Trophoblast cell (in vitro differentiated cells and primary cell): ENCODE results near the gene TMCO5A.

Source experiments
- DNase-seq, 2 donors: peaks; one replicate each; pipeline ENCODE4 v3.0.0-alpha.2; 2016
- H2AFZ ChIP-seq: 2 replicates; pipeline ENCODE4 v1.6.1; 2013; ENCODE audit warnings: low read length, moderate library complexity, mild to moderate bottlenecking; ENCODE audit not compliant: insufficient read depth, poor library complexity
- H2AK5ac ChIP-seq: 2 replicates; pipeline ENCODE4 v1.6.1; 2013; ENCODE audit warnings: mild to moderate bottlenecking, low read length
- H2BK120ac ChIP-seq: 2 replicates; pipeline ENCODE4 v1.6.1; 2013; ENCODE audit warnings: low read length, mild to moderate bottlenecking, moderate library complexity; ENCODE audit not compliant: insufficient read depth, poor library complexity
- H2BK12ac ChIP-seq: 2 replicates; pipeline ENCODE4 v1.6.1; 2013; ENCODE audit warnings: mild to moderate bottlenecking, low read length, moderate library complexity
- H2BK5ac ChIP-seq: 2 replicates; pipeline ENCODE4 v1.6.1; 2013; ENCODE audit warnings: low read length, low read depth, moderate library complexity, mild to moderate bottlenecking; ENCODE audit not compliant: poor library complexity
- H3K14ac ChIP-seq: 2 replicates; pipeline ENCODE4 v1.6.1; 2013; ENCODE audit warnings: mild to moderate bottlenecking, low read length
- H3K18ac ChIP-seq: 2 replicates; pipeline ENCODE4 v1.6.1; 2013; ENCODE audit warnings: mild to moderate bottlenecking, low read length
- H3K23ac ChIP-seq: 2 replicates; pipeline ENCODE4 v1.6.1; 2013; ENCODE audit warnings: low read length
- H3K27ac ChIP-seq: 2 replicates; pipeline ENCODE4 v1.5.1; 2013; ENCODE audit warnings: low read depth, mild to moderate bottlenecking, inconsistent platforms, low read length, moderate library complexity
- H3K27me3 ChIP-seq: 2 replicates; pipeline ENCODE4 v1.6.1; 2013; ENCODE audit warnings: inconsistent platforms, mild to moderate bottlenecking, low read length, moderate library complexity; ENCODE audit not compliant: insufficient read depth
- H3K36me3 ChIP-seq, 2 experiments: 1 replicate in 1 of 2; 2 replicates in 1 of 2; pipeline ENCODE4 v1.6.1; 2013; ENCODE audit warnings: low read length in 2 of 2, mild to moderate bottlenecking in 2 of 2, moderate library complexity in 1 of 2; ENCODE audit not compliant: insufficient read depth in 2 of 2, control insufficient read depth in 1 of 2
- H3K4ac ChIP-seq: 2 replicates; pipeline ENCODE4 v1.6.1; 2013; ENCODE audit warnings: low read depth, mild to moderate bottlenecking, low read length, moderate library complexity
- H3K4me1 ChIP-seq, 2 experiments: 1 replicate in 1 of 2; 2 replicates in 1 of 2; pipeline ENCODE4 v1.6.1; 2013; ENCODE audit warnings: low read length in 2 of 2, mild to moderate bottlenecking in 2 of 2, moderate library complexity in 1 of 2; ENCODE audit not compliant: insufficient read depth in 2 of 2, control insufficient read depth in 1 of 2
- H3K4me2 ChIP-seq: 2 replicates; pipeline ENCODE4 v1.6.1; 2013; ENCODE audit warnings: inconsistent platforms, mild to moderate bottlenecking, low read length, moderate library complexity
- H3K4me3 ChIP-seq: 2 replicates; pipeline ENCODE4 v1.5.1; 2013; ENCODE audit warnings: mild to moderate bottlenecking, low read depth, low read length, inconsistent platforms
- H3K79me1 ChIP-seq: one replicate; pipeline ENCODE4 v1.6.1; 2013; ENCODE audit warnings: low read length
- H3K79me2 ChIP-seq: 2 replicates; pipeline ENCODE4 v1.6.1; 2013; ENCODE audit warnings: low read length, mild to moderate bottlenecking; ENCODE audit not compliant: control insufficient read depth, insufficient read depth, poor library complexity
- H3K9ac ChIP-seq: 2 replicates; pipeline ENCODE4 v1.6.1; 2013; ENCODE audit warnings: mild to moderate bottlenecking, low read length
- H3K9me3 ChIP-seq: 2 replicates; pipeline ENCODE4 v1.6.1; 2013; ENCODE audit warnings: low read depth, mild to moderate bottlenecking, control low read depth, inconsistent platforms, low read length; ENCODE audit not compliant: insufficient read depth
- H4K12ac ChIP-seq: 2 replicates; pipeline ENCODE4 v1.6.1; 2013; ENCODE audit warnings: low read depth, mild to moderate bottlenecking, low read length, moderate library complexity
- H4K8ac ChIP-seq: 2 replicates; pipeline ENCODE4 v1.6.1; 2013; ENCODE audit warnings: low read depth, mild to moderate bottlenecking, low read length, moderate library complexity
- H4K91ac ChIP-seq: one replicate; pipeline ENCODE4 v1.6.1; 2013; ENCODE audit warnings: low read depth, mild to moderate bottlenecking, low read length, moderate library complexity
- WGBS: extraction: QIAGEN DNeasy Blood & Tissue Kit; methylation state at CpG from one replicate; pipeline ENCODE4 v1.1.7; 2013; ENCODE audit warnings: missing lambda C conversion rate; ENCODE audit not compliant: insufficient read length, insufficient coverage; ENCODE audit errors: extremely low coverage; 5-methylcytosine and 5-hydroxymethylcytosine counted together

TMCO5A gene

GRCh38 chr15:37903919-37904625 lies 30.4 kb upstream of the TMCO5A start:
- no peak overlapping the region for H2BK12ac ChIP-seq
- H3K9ac ChIP-seq: no peak overlapping the region
- no peak overlapping the region for H3K18ac ChIP-seq
- H3K4me2 ChIP-seq: no peak overlapping the region
- no peak overlapping the region for H3K23ac ChIP-seq
- no CpG with 5 or more reads among the region's 11 CpGs for WGBS
- no peaks in the 10 kb centered on the region for H3K36me3 ChIP-seq
- no peaks in the 10 kb centered on the region for H3K27me3 ChIP-seq
- H3K4me1 ChIP-seq: peaks cover 9 to 10% of the 10 kb centered on the region in 2 experiments
- H4K91ac ChIP-seq: no peak overlapping the region
- no peak overlapping the region for H3K4me3 ChIP-seq
- H3K4ac ChIP-seq: no peak overlapping the region
- H2AK5ac ChIP-seq: no peak overlapping the region
- no peak overlapping the region for H3K27ac ChIP-seq
- H3K9me3 ChIP-seq: no peaks in the 10 kb centered on the region
- H3K79me2 ChIP-seq: no peaks in the 10 kb centered on the region
- H4K8ac ChIP-seq: no peak overlapping the region
- DNase-seq: no peak
- no peak overlapping the region for H3K14ac ChIP-seq
- H2BK5ac ChIP-seq: no peak overlapping the region
- H4K12ac ChIP-seq: no peak overlapping the region
- peaks cover 3% of the 10 kb centered on the region for H3K79me1 ChIP-seq
- no peak overlapping the region for H2BK120ac ChIP-seq
- H2AFZ ChIP-seq: no peak overlapping the region

- Histone ChIP-seq H3K9me3 (no peaks in the 10 kb centered on the region), H3K36me3 (no peaks in the 10 kb centered on the region), H4K8ac (no peak overlapping the region), H3K79me1 (no peaks in the 10 kb centered on the region), H3K4me1 (no peaks in the 10 kb centered on the region), H3K4ac (no peak overlapping the region), H3K9ac (no peak overlapping the region), H3K23ac (no peak overlapping the region), H4K12ac (no peak overlapping the region), H3K14ac (no peak overlapping the region), H2AFZ (no peak overlapping the region), H4K91ac (no peak overlapping the region), H2BK12ac (no peak overlapping the region), H3K4me3 (no peak overlapping the region), H2BK120ac (no peak overlapping the region), H3K27ac (no peak overlapping the region), H2AK5ac (no peak overlapping the region), H2BK5ac (no peak overlapping the region), H3K4me2 (no peak overlapping the region), H3K79me2 (no peaks in the 10 kb centered on the region), H3K27me3 (no peaks in the 10 kb centered on the region), H3K18ac (no peak overlapping the region)
- no peak for DNase-seq
- WGBS: no CpG with 5 or more reads among the region's 1 CpG
Measured at GRCh38 chr15:37907136-37907535, 27.3 kb upstream of the TMCO5A start.

GRCh38 chr15:37921527-37922385 lies 12.7 kb upstream of the TMCO5A start:
- no CpG with 5 or more reads among the region's 6 CpGs for WGBS
- Histone ChIP-seq H2BK120ac (no peak overlapping the region), H3K9me3 (no peaks in the 10 kb centered on the region), H3K4me3 (no peak overlapping the region), H3K23ac (no peak overlapping the region), H3K79me1 (no peaks in the 10 kb centered on the region), H3K36me3 (no peaks in the 10 kb centered on the region), H2BK12ac (no peak overlapping the region), H2AFZ (no peak overlapping the region), H3K14ac (peak overlapping the region; percentile 45), H2BK5ac (no peak overlapping the region), H2AK5ac (no peak overlapping the region), H4K91ac (no peak overlapping the region), H4K8ac (peak overlapping the region; percentile 31), H3K4ac (no peak overlapping the region), H3K27ac (no peak overlapping the region), H3K4me2 (no peak overlapping the region), H3K79me2 (no peaks in the 10 kb centered on the region), H3K9ac (no peak overlapping the region), H4K12ac (no peak overlapping the region), H3K18ac (no peak overlapping the region), H3K4me1 (peaks cover 0 to 7% of the 10 kb centered on the region in 2 experiments), H3K27me3 (no peaks in the 10 kb centered on the region)
- DNase-seq: no peak

- no peak overlapping the region for H2AFZ ChIP-seq
- no peaks in the 10 kb centered on the region for H3K79me1 ChIP-seq
- H3K4ac ChIP-seq: no peak overlapping the region
- DNase-seq: no peak
- H4K12ac ChIP-seq: no peak overlapping the region
- no peak overlapping the region for H3K18ac ChIP-seq
- H3K27me3 ChIP-seq: no peaks in the 10 kb centered on the region
- H2BK12ac ChIP-seq: no peak overlapping the region
- H2AK5ac ChIP-seq: no peak overlapping the region
- no peak overlapping the region for H3K4me3 ChIP-seq
- H3K36me3 ChIP-seq: no peaks in the 10 kb centered on the region
- H3K4me2 ChIP-seq: no peak overlapping the region
- H3K9ac ChIP-seq: no peak overlapping the region
- H3K9me3 ChIP-seq: no peaks in the 10 kb centered on the region
- peaks cover 0 to 7% of the 10 kb centered on the region in 2 experiments for H3K4me1 ChIP-seq
- no peaks in the 10 kb centered on the region for H3K79me2 ChIP-seq
- H4K8ac ChIP-seq: no peak overlapping the region
- H3K27ac ChIP-seq: no peak overlapping the region
- no CpG with 5 or more reads among the region's 3 CpGs for WGBS
- H3K14ac ChIP-seq: no peak overlapping the region
- no peak overlapping the region for H3K23ac ChIP-seq
- H4K91ac ChIP-seq: no peak overlapping the region
- H2BK120ac ChIP-seq: no peak overlapping the region
- no peak overlapping the region for H2BK5ac ChIP-seq
Measured at GRCh38 chr15:37926136-37926535, 8.3 kb upstream of the TMCO5A start.
